ENCODE data around the gene RASD1.

The RASD1 gene

GRCh38 chr17:17527534-17527933 is 31.3 kb upstream of the RASD1 start:
- DNase-seq (ENCODE audit: low read depth): no peak

DNA sequence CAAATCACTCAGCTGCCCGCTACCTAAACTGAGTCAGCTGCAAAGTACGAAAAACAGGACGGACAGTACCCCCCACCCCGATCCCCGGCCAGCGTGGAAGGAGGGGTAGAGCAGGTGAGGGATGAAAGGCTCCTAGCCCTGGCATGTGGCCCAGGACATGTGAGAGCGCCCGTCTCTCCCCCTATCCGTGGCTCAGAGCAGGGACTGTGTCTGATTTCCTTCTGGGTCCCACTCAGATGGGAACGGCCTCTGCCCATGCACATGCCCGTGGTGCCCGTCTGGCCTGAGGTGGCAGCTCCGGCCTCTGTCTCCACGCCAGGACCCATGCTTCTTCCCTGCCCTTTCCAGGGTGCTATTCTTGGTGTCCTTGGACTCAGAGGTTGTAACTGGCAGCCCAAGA is 30.2 kb upstream of the RASD1 start:
- no peak for DNase-seq (ENCODE audit: low read depth)

GRCh38 chr17:17525956-17526355 is 29.8 kb upstream of the RASD1 start:
- DNase-seq (ENCODE audit: low read depth): no peak

DNA sequence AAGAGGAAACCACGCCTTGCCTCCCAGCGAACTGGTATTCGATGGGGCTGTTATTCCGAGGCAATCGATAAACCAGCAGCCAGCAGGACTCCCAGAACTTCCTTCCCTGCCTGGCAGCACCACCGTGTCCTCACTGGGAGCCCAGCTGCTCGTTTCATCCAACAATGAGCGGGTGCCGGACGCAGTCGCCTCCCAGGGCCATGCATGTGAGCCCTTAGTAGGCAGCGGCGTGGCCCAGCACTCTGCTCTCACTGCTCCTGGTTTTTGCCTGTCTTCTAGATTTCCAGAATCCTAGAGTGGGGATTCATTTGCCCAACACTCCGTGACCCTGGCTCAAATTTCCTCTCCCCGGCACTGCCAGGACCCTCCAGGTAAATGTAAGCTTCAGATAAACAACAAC is 29.1 kb upstream of the RASD1 start:
- DNase-seq (ENCODE audit: low read depth): no peak

- no peak for DNase-seq (ENCODE audit: low read depth)
These were observed 27.7 kb upstream of the RASD1 start for GRCh38 chr17:17523731-17524490.

GRCh38 chr17:17523001-17523730 is 27.0 kb upstream of the RASD1 start:
- DNase-seq (ENCODE audit: low read depth): no peak

DNA sequence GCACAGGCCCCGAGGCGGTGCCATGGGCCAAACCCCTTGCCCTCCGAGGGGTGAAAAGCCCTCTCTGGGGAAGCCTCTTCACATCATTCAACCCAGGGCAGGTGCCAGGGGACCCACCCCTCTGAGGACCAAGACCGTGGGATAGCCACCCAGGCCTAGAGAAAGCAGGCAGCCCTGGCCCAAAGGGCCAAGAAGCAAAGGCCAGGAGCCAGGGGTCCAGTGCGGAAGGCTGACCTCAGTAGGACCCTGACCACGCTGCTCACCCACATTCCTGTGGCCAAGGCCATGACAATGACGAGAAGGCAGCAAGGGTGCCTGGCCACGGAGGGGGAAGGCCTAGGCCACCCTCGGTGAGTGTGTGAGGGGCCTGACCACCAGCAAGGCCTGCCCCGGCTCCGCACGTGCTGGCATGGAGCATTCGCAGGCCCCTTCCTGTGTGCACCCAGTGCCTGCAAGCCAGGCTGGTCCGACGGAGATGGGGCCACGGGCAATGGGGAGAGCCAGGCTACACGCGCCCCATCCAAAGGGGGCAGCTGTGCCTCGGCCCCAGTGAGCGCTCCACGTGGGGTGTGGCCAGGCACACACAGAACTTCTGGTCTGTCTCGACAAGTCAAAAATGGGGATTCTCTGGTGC is 24.5 kb upstream of the RASD1 start:
- no peak for DNase-seq (ENCODE audit: low read depth)

DNA sequence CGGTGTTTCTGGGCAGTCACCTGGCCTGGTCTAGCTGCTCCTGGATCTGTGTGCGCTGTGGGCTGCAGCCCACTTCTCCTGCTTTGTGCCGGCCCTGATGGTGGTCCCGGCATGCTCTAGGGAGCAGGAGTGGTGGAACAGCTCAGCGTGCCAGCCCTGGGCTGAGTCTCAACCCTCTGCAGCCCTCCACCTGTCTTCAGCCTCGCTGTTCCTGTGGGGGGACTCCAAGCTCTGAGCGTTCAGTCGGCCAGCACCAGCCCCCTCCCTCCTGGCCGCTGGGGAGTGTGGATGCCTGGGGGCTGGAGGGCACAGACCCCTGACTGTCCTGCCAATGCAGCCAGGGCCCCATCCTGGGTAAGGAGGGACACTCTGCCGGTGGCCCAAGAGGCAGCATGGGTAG is 23.7 kb upstream of the RASD1 start:
- no peak for DNase-seq (ENCODE audit: low read depth)

- DNase-seq (ENCODE audit: low read depth): no peak
These were observed 22.8 kb upstream of the RASD1 start for GRCh38 chr17:17518951-17519350.

GRCh38 chr17:17518014-17518413 is 21.8 kb upstream of the RASD1 start:
- DNase-seq (ENCODE audit: low read depth): no peak

GRCh38 chr17:17516941-17517720 is 20.9 kb upstream of the RASD1 start:
- DNase-seq (ENCODE audit: low read depth): no peak

- DNase-seq (ENCODE audit: low read depth): no peak
These were observed 20.0 kb upstream of the RASD1 start for GRCh38 chr17:17515934-17516930.

DNA sequence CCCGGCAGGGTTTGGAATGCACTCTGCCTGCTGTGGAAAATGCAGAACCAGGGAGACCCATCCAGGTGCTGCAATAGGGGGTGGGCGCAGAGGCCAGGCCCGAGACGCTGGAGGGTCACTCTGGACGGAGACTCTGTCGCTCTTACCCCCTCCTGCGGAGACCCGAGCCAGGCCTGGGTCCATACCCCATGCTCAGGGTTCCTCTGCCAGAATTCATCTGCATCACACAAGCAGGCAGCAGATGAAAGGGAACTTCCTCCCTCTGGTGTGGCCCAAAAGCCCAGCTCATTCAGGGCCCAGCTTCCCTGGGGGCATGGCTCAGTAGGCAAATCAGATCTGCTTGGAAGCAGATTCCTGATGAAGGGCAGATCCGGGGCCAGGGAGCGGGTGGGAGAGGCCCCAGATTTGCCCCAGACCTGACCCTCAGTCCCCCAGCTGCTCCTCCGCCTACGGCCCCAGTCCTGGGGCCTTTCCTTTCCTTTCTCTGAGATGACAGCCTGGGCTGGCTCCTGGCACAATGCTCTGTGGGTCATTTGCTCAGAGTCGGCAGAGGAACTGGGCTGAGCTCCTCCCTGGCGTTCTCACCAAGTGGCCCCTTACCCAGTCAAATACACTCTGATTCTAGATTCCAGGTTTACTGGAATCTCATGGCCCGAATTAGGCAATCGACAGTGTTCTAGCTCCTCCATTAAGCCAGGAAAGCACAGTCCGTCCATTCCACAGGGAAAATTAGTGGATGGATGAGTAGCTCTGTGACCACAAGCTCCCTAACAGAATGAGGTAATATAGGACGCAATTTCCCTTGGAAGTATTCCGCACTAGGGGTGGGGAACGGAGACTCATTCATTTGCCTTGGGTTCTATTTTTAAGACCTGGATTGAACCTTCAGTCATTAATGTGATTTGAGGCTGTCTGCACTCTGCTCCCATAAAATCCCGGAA is 19.1 kb upstream of the RASD1 start:
- no peak for DNase-seq (ENCODE audit: low read depth)

DNA sequence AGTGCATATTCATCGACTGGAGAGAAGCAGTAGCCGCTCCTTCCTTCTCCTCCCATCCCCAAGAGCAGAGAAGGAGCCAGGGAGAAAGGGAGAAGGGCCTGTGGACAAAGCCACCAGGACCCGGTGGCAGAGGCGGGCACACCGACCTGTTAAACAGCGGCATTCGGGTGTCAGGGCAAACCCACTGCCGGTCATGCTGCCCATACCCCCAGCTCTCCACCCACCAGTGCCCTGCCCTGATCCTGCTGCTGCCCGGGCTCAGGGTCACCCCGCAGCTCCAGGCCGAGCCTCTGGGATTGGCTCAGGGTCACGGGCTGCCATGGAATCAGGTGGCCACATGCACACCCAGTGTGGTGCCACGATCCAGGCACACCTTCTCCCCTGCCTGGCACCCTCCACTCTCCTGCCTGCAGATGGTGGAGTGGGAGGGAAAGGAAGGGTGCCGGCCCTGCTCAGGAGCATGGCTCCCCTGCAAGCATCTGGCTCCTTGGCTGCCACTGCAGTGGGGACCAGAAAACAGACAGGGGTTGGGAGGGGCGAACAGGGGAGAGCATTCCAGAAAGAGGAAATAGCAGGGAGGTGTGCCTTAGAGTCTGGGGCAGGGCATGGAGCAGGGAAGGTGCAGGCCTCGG is 18.3 kb upstream of the RASD1 start:
- no peak for DNase-seq (ENCODE audit: low read depth)

DNA sequence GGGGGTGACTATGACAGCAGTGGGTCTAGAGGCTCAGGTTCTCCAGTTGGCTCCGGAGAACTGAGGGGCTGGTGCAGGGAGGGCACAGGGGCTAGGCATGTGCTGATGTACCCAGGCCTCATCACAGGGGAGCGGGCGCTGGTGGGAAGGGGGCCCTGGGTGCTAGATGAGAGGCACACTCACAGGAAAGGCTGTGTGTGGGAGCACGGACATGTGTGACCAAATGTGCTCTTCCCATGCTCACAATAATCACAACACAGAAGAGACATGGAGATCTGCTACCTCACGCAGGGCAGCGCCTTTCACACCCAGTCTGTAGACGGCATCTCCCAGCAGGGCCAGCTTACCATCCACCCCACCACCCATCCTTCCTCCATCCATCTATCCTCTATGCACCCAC is 17.4 kb upstream of the RASD1 start:
- no peak for DNase-seq (ENCODE audit: low read depth)

GRCh38 chr17:17512866-17513265 is 16.7 kb upstream of the RASD1 start:
- no peak for DNase-seq (ENCODE audit: low read depth)

DNA sequence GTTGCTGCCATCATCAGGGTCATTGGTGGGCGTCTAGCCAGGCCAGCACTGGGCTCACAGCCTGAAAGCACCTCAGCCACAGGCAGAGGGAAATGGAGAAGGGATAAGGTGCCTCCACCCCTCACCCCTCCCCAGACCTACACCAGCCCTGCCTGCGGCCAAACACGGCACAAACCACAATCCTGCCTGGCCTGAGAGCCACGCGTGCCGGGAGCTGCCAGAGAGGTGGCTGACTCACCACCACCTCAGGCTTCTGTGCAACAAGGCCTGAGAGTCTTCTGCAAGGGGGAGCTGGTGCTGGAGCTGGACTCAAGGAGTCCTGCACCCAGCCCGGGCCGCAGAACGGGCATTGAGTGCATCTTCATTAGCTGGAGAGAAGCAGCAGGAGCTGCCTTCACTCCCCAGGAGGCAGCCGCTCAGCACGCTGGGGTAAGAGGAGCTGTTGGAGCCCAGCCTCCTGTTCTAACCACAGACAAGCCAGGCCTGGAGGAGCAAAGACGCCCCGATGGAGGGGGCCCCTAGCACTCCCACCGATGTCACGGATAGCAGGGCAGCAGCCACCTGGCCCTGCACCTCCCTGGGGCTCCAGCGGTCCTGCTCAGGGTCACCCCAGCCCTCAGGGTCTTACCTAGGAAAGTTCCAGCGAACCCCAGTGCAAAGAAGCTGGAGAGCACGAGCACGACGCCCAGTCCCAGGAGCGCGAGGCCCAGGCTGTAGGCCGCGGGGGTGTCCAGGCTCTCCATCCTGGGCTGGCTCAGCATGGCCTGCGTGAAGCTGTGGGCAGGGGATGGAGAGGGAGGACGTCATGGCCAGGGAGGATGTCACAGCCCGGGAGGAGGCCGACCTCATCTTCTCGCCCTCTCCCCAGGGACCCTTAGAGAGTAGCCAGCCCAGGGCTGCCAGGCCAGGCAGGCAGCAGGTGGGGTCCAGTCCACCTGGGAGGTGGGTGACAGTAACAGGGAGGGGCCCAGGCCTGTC is 16.0 kb upstream of the RASD1 start:
- no peak for DNase-seq (ENCODE audit: low read depth)

- no peak for DNase-seq (ENCODE audit: low read depth)
These were observed 15.1 kb upstream of the RASD1 start for GRCh38 chr17:17511293-17511741.
